Erythroblast (primary cell): ENCODE results near the gene CBX2.

Source experiments
- GATA1 ChIP-seq: IDR thresholded peaks from 2 replicates; pipeline ENCODE4 v1.6.1; 2011; ENCODE audit warnings: low read depth, mild to moderate bottlenecking, control low read depth, low read length, moderate library complexity
- POLR2A ChIP-seq: IDR thresholded peaks from 2 replicates; pipeline ENCODE4 v1.6.1; 2011; ENCODE audit warnings: mild to moderate bottlenecking, low read length

- no peak for TF ChIP-seq POLR2A
- no peak for TF ChIP-seq GATA1
Observed at GRCh38 chr17:79728908-79729471, 49.0 kb upstream of the CBX2 start.
